ENCODE data around the gene GNL2.
"Not testable (repeated sequence)": the region's sequence is repeated elsewhere in the genome, so short reads cannot be mapped to it uniquely, and the experiment has no call there.

Gene GNL2

GRCh38 chr1:37559080-37559479, 36.7 kb downstream of the GNL2 start:
- no peak for DNase-seq (ENCODE audit: low spot score)

GRCh38 chr1:37558411-37558810, 37.3 kb downstream of the GNL2 start:
- no peak for DNase-seq (ENCODE audit: low spot score)

GRCh38 chr1:37557402-37557801, 38.3 kb downstream of the GNL2 start:
- no peak for DNase-seq (ENCODE audit: low spot score)

- peak; percentile 58 for DNase-seq (ENCODE audit: low spot score)
Measured at GRCh38 chr1:37556712-37557196, 39.0 kb downstream of the GNL2 start, which contains the start of gene DNALI1. Gene DNALI1 (plus strand): TSS chr1:37556940. CDS start chr1:37556995, 55 bp downstream.

- peak; percentile 96 for DNase-seq (ENCODE audit: low spot score)
Measured at GRCh38 chr1:37553927-37554808, 41.6 kb downstream of the GNL2 start, which contains the start of gene SNIP1. Gene SNIP1 (minus strand): TSS chr1:37554293. CDS start chr1:37554229, 64 bp downstream.

- no peak for DNase-seq (ENCODE audit: low spot score)
Measured at GRCh38 chr1:37553598-37553926, 42.2 kb downstream of the GNL2 start.

GRCh38 chr1:37549341-37549740, 46.4 kb downstream of the GNL2 start:
- no peak for DNase-seq (ENCODE audit: low spot score)

- no peak for DNase-seq (ENCODE audit: low spot score)
Measured at GRCh38 chr1:37545019-37545418, 50.7 kb downstream of the GNL2 start.

- DNase-seq (ENCODE audit: low spot score), result no peak
Measured at GRCh38 chr1:37544530-37544929, 51.2 kb downstream of the GNL2 start.

GRCh38 chr1:37540036-37540785, 55.5 kb downstream of the GNL2 start:
- no peak for DNase-seq (ENCODE audit: low spot score)

GRCh38 chr1:37539154-37539553, 56.6 kb downstream of the GNL2 start:
- not testable (repeated sequence) for DNase-seq (ENCODE audit: low spot score)

GRCh38 chr1:37537378-37537777, 58.4 kb downstream of the GNL2 start:
- DNase-seq (ENCODE audit: low spot score), result no peak

GRCh38 chr1:37533317-37534093, 62.2 kb downstream of the GNL2 start:
- no peak for DNase-seq (ENCODE audit: low spot score)

GRCh38 chr1:37532418-37533156, 63.1 kb downstream of the GNL2 start:
- not testable (repeated sequence) for DNase-seq (ENCODE audit: low spot score)

- DNase-seq (ENCODE audit: low spot score), result not testable (repeated sequence)
Measured at GRCh38 chr1:37529888-37530287, 65.8 kb downstream of the GNL2 start.

GRCh38 chr1:37519613-37520012, 76.1 kb downstream of the GNL2 start:
- no peak for DNase-seq (ENCODE audit: low spot score)

GRCh38 chr1:37518929-37519328, 76.8 kb downstream of the GNL2 start:
- DNase-seq (ENCODE audit: low spot score), result not testable (repeated sequence)

GRCh38 chr1:37518241-37518640, 77.5 kb downstream of the GNL2 start:
- DNase-seq (ENCODE audit: low spot score), result not testable (repeated sequence)

GRCh38 chr1:37517569-37517968, 78.2 kb downstream of the GNL2 start:
- DNase-seq (ENCODE audit: low spot score), result no peak
